HEK293 (cell line): ENCODE results near the gene FLT4.

ENCODE experiments used
- CTCF ChIA-PET: fragments of 350-600 bp; formaldehyde crosslinking; extraction: SDS; loops from one replicate; lab custom pipeline; 2021; ENCODE audit warnings: antibody characterized with exemption; lab: Yijun Ruan, JAX
- POLR2A ChIA-PET: fragments of 300-600 bp; formaldehyde crosslinking; extraction: SDS; loops from one replicate; lab custom pipeline; 2020; ENCODE audit warnings: antibody characterized with exemption, inconsistent platforms; lab: Yijun Ruan, JAX
- H3K27ac ChIP-seq: fragments of 200-500 bp; sonication (Bioruptor generic); 2 replicates; pipeline ENCODE4 v1.5.1; 2014; ENCODE audit warnings: low read depth, low read length, control low read depth, inconsistent platforms; ENCODE audit errors: extremely low read depth
- H3K36me3 ChIP-seq, 2 experiments: fragments of 200-500 bp in 1 of 2; sonication (Bioruptor generic) in 1 of 2; 1 replicate in 1 of 2; 2 replicates in 1 of 2; pipeline ENCODE4 v1.5.1; 2014 to 2017; ENCODE audit warnings: inconsistent platforms in 2 of 2, low read length in 2 of 2; ENCODE audit not compliant: control insufficient read depth in 2 of 2, insufficient read depth in 1 of 2
- H3K4me1 ChIP-seq: fragments of 200-500 bp; sonication (Bioruptor generic); 2 replicates; pipeline ENCODE4 v1.5.1; 2014; ENCODE audit warnings: mild to moderate bottlenecking, low read length, inconsistent platforms; ENCODE audit not compliant: control insufficient read depth, insufficient read depth
- H3K4me3 ChIP-seq: 2 replicates; pipeline ENCODE4 v1.5.1; 2011; ENCODE audit warnings: low read depth, mild to moderate bottlenecking, control low read depth, low read length, moderate library complexity
- H3K9me3 ChIP-seq: fragments of 200-500 bp; sonication (Bioruptor generic); 2 replicates; pipeline ENCODE4 v1.5.1; 2014; ENCODE audit warnings: low read depth, low read length, inconsistent platforms; ENCODE audit not compliant: control insufficient read depth, insufficient read depth
- GFI1B ChIP-seq: fragments of 450-650 bp; formaldehyde crosslinking; IDR thresholded peaks from 2 replicates; pipeline ENCODE4 v1.5.1; 2016; ENCODE audit warnings: missing biosample characterization, missing genetic modification characterization
- HOXC10 ChIP-seq: sonication (generic); formaldehyde crosslinking; IDR thresholded peaks from 2 replicates; pipeline ENCODE4 v1.8.1; 2023; ENCODE audit warnings: mild to moderate bottlenecking, missing genetic modification reagents
- ZFHX2 ChIP-seq: fragments of 450-650 bp; formaldehyde crosslinking; conservative IDR thresholded peaks from 2 replicates; pipeline ENCODE4 v1.5.1; 2016; ENCODE audit warnings: missing biosample characterization, missing genetic modification characterization
- ZNF19 ChIP-seq: fragments of 450-650 bp; formaldehyde crosslinking; IDR thresholded peaks from 2 replicates; pipeline ENCODE4; 2016; ENCODE audit warnings: missing biosample characterization, missing genetic modification characterization, low read depth
- ZNF2 ChIP-seq: fragments of 450-650 bp; formaldehyde crosslinking; IDR thresholded peaks from 2 replicates; pipeline ENCODE4 v1.5.1; 2016; ENCODE audit warnings: missing biosample characterization, missing genetic modification characterization
- ZNF211 ChIP-seq: fragments of 450-650 bp; formaldehyde crosslinking; IDR thresholded peaks from 2 replicates; pipeline ENCODE4 v1.5.1; 2016; ENCODE audit warnings: low read depth, missing biosample characterization, missing genetic modification characterization
- ZNF214 ChIP-seq: fragments of 450-650 bp; formaldehyde crosslinking; IDR thresholded peaks from 2 replicates; pipeline ENCODE4 v1.5.1; 2017; ENCODE audit warnings: missing biosample characterization, mild to moderate bottlenecking, missing genetic modification characterization, borderline replicate concordance
- ZNF221 ChIP-seq: fragments of 450-650 bp; formaldehyde crosslinking; IDR thresholded peaks from 2 replicates; pipeline ENCODE4 v1.5.1; 2017; ENCODE audit warnings: missing biosample characterization, missing genetic modification characterization, borderline replicate concordance
- ZNF514 ChIP-seq: fragments of 450-650 bp; formaldehyde crosslinking; IDR thresholded peaks from 2 replicates; pipeline ENCODE4 v1.5.1; 2016; ENCODE audit warnings: missing biosample characterization, missing genetic modification characterization
- ZNF530 ChIP-seq: fragments of 450-650 bp; formaldehyde crosslinking; IDR thresholded peaks from 2 replicates; pipeline ENCODE4 v1.5.1; 2016; ENCODE audit warnings: low read depth, missing biosample characterization, missing genetic modification characterization
- ZNF544 ChIP-seq: fragments of 450-650 bp; formaldehyde crosslinking; IDR thresholded peaks from 2 replicates; pipeline ENCODE4 v1.5.0; 2017; ENCODE audit warnings: missing biosample characterization, missing genetic modification characterization
- ZNF571 ChIP-seq: fragments of 450-650 bp; formaldehyde crosslinking; IDR thresholded peaks from 2 replicates; pipeline ENCODE4 v1.5.0; 2017; ENCODE audit warnings: missing biosample characterization, missing genetic modification characterization
- ZNF585B ChIP-seq: fragments of 450-650 bp; formaldehyde crosslinking; IDR thresholded peaks from 2 replicates; pipeline ENCODE4 v1.5.1; 2016; ENCODE audit warnings: missing biosample characterization, missing genetic modification characterization
- ZNF621 ChIP-seq: fragments of 450-650 bp; formaldehyde crosslinking; IDR thresholded peaks from 2 replicates; pipeline ENCODE4 v1.5.1; 2017; ENCODE audit warnings: missing biosample characterization, missing genetic modification characterization
- ZNF629 ChIP-seq: fragments of 450-650 bp; formaldehyde crosslinking; IDR thresholded peaks from 2 replicates; pipeline ENCODE4 v1.5.1; 2017; ENCODE audit warnings: missing biosample characterization, missing genetic modification characterization
- ZNF792 ChIP-seq: fragments of 450-650 bp; formaldehyde crosslinking; IDR thresholded peaks from 2 replicates; pipeline ENCODE4 v1.5.1; 2016; ENCODE audit warnings: missing biosample characterization, missing genetic modification characterization
- ZNF830 ChIP-seq: fragments of 450-650 bp; IDR thresholded peaks from 2 replicates; pipeline ENCODE4 v1.5.0; 2018; ENCODE audit warnings: missing biosample characterization, missing genetic modification characterization, low read depth, mild to moderate bottlenecking, moderate library complexity
- ZSCAN30 ChIP-seq: fragments of 450-650 bp; IDR thresholded peaks from 2 replicates; pipeline ENCODE4 v1.5.1; 2018; ENCODE audit warnings: missing biosample characterization, mild to moderate bottlenecking, missing genetic modification characterization, moderate library complexity
- TF ChIP-seq, protein P1 (sequence below): fragments of 450-650 bp; formaldehyde crosslinking; IDR thresholded peaks from 2 replicates; pipeline ENCODE4 v1.5.1; 2016; ENCODE audit warnings: missing biosample characterization, missing genetic modification characterization
- TF ChIP-seq, protein P2 (sequence below): fragments of 450-650 bp; formaldehyde crosslinking; IDR thresholded peaks from 2 replicates; pipeline ENCODE4 v1.5.1; 2016; ENCODE audit warnings: missing biosample characterization, missing genetic modification characterization
- TF ChIP-seq, protein P3 (sequence below): fragments of 450-650 bp; formaldehyde crosslinking; IDR thresholded peaks from 2 replicates; pipeline ENCODE4; 2016; ENCODE audit warnings: missing biosample characterization, missing genetic modification characterization
- TF ChIP-seq, protein P4 (sequence below): fragments of 450-650 bp; formaldehyde crosslinking; IDR thresholded peaks from 2 replicates; pipeline ENCODE4 v1.5.1; 2017; ENCODE audit warnings: missing biosample characterization, missing genetic modification characterization
- TF ChIP-seq, protein P5 (sequence below): fragments of 450-650 bp; formaldehyde crosslinking; IDR thresholded peaks from 2 replicates; pipeline ENCODE4 v1.5.1; 2017; ENCODE audit warnings: missing biosample characterization, mild to moderate bottlenecking, missing genetic modification characterization, moderate library complexity
- TF ChIP-seq, protein P6 (sequence below): fragments of 450-650 bp; formaldehyde crosslinking; IDR thresholded peaks from 2 replicates; pipeline ENCODE4 v1.5.1; 2016; ENCODE audit warnings: missing biosample characterization, missing genetic modification characterization, low read depth

FLT4 gene

DNA sequence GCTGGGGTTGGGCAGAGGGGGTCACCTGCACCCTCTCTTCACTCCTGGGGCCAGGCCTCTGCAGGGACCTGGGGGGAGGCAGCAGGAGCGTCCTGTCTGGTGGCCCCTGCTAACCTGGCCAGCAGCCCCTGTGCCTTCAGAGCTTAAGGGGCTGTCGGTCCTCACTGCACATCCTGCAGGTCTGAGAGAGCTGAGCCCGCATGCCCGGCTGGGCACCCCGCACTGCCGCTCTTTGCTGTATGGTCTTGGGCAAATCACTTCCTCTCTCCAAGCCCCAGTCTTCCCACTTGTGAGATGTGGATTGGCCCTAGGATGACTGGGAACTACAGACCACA lies 7.9 kb downstream of the FLT4 start:
- no peaks in the 10 kb centered on the region for H3K36me3 ChIP-seq
- no peaks in the 10 kb centered on the region for H3K4me1 ChIP-seq
- H3K27ac ChIP-seq, result no peak overlapping the region
- no peak for TF ChIP-seq ZNF544
- TF ChIP-seq, protein P1, sequence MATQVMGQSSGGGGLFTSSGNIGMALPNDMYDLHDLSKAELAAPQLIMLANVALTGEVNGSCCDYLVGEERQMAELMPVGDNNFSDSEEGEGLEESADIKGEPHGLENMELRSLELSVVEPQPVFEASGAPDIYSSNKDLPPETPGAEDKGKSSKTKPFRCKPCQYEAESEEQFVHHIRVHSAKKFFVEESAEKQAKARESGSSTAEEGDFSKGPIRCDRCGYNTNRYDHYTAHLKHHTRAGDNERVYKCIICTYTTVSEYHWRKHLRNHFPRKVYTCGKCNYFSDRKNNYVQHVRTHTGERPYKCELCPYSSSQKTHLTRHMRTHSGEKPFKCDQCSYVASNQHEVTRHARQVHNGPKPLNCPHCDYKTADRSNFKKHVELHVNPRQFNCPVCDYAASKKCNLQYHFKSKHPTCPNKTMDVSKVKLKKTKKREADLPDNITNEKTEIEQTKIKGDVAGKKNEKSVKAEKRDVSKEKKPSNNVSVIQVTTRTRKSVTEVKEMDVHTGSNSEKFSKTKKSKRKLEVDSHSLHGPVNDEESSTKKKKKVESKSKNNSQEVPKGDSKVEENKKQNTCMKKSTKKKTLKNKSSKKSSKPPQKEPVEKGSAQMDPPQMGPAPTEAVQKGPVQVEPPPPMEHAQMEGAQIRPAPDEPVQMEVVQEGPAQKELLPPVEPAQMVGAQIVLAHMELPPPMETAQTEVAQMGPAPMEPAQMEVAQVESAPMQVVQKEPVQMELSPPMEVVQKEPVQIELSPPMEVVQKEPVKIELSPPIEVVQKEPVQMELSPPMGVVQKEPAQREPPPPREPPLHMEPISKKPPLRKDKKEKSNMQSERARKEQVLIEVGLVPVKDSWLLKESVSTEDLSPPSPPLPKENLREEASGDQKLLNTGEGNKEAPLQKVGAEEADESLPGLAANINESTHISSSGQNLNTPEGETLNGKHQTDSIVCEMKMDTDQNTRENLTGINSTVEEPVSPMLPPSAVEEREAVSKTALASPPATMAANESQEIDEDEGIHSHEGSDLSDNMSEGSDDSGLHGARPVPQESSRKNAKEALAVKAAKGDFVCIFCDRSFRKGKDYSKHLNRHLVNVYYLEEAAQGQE, result no peak
- no peak for TF ChIP-seq ZNF514 (tag by site-specific recombination)
- no peak for TF ChIP-seq ZNF214 (tag by site-specific recombination)
- TF ChIP-seq, protein P2, sequence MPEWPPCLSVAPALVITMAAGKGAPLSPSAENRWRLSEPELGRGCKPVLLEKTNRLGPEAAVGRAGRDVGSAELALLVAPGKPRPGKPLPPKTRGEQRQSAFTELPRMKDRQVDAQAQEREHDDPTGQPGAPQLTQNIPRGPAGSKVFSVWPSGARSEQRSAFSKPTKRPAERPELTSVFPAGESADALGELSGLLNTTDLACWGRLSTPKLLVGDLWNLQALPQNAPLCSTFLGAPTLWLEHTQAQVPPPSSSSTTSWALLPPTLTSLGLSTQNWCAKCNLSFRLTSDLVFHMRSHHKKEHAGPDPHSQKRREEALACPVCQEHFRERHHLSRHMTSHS, result no peak
- no peak for TF ChIP-seq ZSCAN30
- no peak for TF ChIP-seq GFI1B
- no peak for TF ChIP-seq ZNF585B (tag by site-specific recombination)
- TF ChIP-seq ZNF530 (tag by site-specific recombination), result no peak
- TF ChIP-seq, protein P3, sequence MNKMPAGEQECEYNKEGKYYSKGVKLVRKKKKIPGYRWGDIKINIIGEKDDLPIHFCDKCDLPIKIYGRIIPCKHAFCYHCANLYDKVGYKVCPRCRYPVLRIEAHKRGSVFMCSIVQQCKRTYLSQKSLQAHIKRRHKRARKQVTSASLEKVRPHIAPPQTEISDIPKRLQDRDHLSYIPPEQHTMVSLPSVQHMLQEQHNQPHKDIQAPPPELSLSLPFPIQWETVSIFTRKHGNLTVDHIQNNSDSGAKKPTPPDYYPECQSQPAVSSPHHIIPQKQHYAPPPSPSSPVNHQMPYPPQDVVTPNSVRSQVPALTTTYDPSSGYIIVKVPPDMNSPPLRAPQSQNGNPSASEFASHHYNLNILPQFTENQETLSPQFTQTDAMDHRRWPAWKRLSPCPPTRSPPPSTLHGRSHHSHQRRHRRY, result no peak
- no peak for TF ChIP-seq HOXC10 (CRISPR knock-in tag)
- TF ChIP-seq ZNF792, result no peak
- TF ChIP-seq, all 188 proteins: peak for 0
- no peaks in the 10 kb centered on the region for H3K9me3 ChIP-seq
- ChIA-PET POLR2A (no interaction called here), CTCF (interaction anchor here (1.7 kb wide), 1 partner anchor 22 kb away, joined by 3 read pairs; no protein-coding TSS in a partner anchor)
- no peak overlapping the region for H3K4me3 ChIP-seq

DNA sequence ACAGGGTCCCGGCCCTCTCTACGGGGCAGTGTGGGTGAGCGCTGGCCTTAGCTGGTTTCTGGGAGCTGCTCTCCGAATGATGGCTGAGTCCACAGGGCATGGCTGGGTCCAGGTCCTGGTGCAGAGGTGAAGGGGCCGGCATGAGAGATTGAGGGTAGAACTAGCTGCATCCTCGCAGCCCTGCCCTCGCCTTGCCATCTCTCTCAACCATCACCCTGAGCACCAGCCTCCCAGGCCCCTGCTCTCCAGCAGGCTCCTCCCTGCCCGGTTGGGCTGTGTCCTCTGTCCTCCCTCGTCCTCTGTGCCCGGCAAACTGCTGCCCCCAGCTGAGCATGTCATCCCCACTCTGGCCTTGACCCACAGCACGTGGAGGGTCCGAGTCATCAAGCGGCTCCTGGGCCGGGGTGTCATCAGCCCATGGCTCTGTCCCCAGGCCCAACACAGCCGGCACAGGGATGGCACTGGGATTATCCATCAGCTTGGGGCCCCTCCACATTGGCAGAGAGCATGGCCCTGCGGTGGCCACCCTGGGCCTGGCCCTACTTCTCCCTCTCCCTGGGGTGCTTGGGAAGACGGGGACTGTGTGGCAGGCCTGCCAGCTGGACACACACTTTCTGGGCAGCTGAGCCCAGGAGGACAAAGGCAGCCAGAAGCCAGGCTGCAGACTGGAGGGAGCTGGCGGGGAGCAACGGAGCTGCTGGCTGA lies 8.4 kb downstream of the FLT4 start:
- Histone ChIP-seq H3K4me3 (no peak overlapping the region), H3K27ac (no peak overlapping the region), H3K9me3 (no peaks in the 10 kb centered on the region), H3K36me3 (no peaks in the 10 kb centered on the region), H3K4me1 (no peaks in the 10 kb centered on the region)
- POLR2A ChIA-PET, result no interaction called here
- CTCF ChIA-PET, result no interaction called here
- no peak for TF ChIP-seq ZNF571
- TF ChIP-seq ZFHX2, result no peak
- TF ChIP-seq, protein P4, sequence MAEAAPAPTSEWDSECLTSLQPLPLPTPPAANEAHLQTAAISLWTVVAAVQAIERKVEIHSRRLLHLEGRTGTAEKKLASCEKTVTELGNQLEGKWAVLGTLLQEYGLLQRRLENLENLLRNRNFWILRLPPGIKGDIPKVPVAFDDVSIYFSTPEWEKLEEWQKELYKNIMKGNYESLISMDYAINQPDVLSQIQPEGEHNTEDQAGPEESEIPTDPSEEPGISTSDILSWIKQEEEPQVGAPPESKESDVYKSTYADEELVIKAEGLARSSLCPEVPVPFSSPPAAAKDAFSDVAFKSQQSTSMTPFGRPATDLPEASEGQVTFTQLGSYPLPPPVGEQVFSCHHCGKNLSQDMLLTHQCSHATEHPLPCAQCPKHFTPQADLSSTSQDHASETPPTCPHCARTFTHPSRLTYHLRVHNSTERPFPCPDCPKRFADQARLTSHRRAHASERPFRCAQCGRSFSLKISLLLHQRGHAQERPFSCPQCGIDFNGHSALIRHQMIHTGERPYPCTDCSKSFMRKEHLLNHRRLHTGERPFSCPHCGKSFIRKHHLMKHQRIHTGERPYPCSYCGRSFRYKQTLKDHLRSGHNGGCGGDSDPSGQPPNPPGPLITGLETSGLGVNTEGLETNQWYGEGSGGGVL (tag by site-specific recombination), result no peak
- TF ChIP-seq ZNF629, result no peak
- TF ChIP-seq, protein P5, sequence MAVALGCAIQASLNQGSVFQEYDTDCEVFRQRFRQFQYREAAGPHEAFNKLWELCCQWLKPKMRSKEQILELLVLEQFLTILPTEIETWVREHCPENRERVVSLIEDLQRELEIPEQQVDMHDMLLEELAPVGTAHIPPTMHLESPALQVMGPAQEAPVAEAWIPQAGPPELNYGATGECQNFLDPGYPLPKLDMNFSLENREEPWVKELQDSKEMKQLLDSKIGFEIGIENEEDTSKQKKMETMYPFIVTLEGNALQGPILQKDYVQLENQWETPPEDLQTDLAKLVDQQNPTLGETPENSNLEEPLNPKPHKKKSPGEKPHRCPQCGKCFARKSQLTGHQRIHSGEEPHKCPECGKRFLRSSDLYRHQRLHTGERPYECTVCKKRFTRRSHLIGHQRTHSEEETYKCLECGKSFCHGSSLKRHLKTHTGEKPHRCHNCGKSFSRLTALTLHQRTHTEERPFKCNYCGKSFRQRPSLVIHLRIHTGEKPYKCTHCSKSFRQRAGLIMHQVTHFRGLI (tag by site-specific recombination), result no peak
- no peak for TF ChIP-seq ZNF621
- TF ChIP-seq ZNF221, result no peak
- TF ChIP-seq, protein P6, sequence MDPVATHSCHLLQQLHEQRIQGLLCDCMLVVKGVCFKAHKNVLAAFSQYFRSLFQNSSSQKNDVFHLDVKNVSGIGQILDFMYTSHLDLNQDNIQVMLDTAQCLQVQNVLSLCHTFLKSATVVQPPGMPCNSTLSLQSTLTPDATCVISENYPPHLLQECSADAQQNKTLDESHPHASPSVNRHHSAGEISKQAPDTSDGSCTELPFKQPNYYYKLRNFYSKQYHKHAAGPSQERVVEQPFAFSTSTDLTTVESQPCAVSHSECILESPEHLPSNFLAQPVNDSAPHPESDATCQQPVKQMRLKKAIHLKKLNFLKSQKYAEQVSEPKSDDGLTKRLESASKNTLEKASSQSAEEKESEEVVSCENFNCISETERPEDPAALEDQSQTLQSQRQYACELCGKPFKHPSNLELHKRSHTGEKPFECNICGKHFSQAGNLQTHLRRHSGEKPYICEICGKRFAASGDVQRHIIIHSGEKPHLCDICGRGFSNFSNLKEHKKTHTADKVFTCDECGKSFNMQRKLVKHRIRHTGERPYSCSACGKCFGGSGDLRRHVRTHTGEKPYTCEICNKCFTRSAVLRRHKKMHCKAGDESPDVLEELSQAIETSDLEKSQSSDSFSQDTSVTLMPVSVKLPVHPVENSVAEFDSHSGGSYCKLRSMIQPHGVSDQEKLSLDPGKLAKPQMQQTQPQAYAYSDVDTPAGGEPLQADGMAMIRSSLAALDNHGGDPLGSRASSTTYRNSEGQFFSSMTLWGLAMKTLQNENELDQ (tag by site-specific recombination), result no peak
- TF ChIP-seq ZNF2 (tag by site-specific recombination), result no peak
- TF ChIP-seq ZNF830 (tag by site-specific recombination), result no peak
- no peak for TF ChIP-seq ZNF19
- no peak for TF ChIP-seq ZNF211 (tag by site-specific recombination)
